ENCODE data around the gene MPP1. TPM values are rescaled to one million over a fixed set of nuclear protein-coding genes. Genes with fewer than 3 reads are reported as not detected.

Gene MPP1
- total RNA-seq, 2 experiments from 2014 or later = 24.1 to 27.6 TPM

DNA sequence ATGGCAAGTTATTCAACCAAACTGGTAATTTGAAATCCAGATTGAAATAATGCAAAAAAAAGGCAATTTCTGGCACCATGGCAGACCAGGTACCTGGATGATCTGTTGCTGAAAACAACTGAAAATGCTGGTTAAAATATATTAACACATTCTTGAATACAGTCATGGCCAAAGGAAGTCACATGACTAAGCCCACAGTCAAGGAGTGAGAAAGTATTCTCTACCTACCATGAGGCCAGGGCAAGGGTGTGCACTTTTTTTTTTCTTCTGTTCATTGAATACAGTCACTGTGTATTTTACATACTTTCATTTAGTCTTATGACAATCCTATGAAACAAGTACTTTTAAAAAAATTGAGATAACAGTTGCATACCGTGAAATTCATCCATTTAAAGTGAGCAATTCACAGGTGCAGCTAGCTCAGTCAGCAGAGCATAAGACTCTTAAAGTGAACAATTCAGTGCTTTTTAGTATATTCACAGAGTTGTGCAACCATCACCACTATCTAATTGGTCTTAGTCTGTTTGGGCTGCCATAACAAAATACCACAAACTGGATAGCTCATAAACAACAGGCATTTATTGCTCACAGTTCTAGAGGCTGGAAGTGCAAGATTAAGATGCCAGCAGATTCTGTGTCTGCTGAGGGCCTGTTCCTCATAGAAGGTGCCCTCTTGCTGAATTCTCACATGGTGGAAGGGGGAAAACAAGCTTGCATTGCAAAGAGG is 4.8 kb upstream of the MPP1 start:
- intact Hi-C loops (cut with DNase I, micrococcal nuclease) = loop anchor here in 1 of 2 experiments (10.0 kb wide), 1 partner anchor 215 kb away; the partner anchor contains the start of genes F8 and FUNDC2
- Mint-ChIP-seq H3K27me3 (peaks cover 5% of the 10 kb centered on the region), H3K4me1 (peaks cover 5% of the 10 kb centered on the region), H3K36me3 (ENCODE audit: low read depth) (no peaks in the 10 kb centered on the region), H3K4me3 (no peak overlapping the region), H3K9me3 (ENCODE audit: low read depth) (no peaks in the 10 kb centered on the region), H3K27ac (no peak overlapping the region)
- DNase-seq = no peak
- peak; percentile 62 for ATAC-seq
- POLR2A ChIA-PET = no interaction called here
- CTCF ChIA-PET = no interaction called here

GRCh38 chrX:154806837-154807501 is 1.7 kb upstream of the MPP1 start:
- no peaks in the 10 kb centered on the region for H3K36me3 Mint-ChIP-seq (ENCODE audit: low read depth)
- DNase-seq (no peak), ATAC-seq (no peak)
- peaks cover 24% of the 10 kb centered on the region for H3K4me1 Mint-ChIP-seq
- H3K27me3 Mint-ChIP-seq = no peaks in the 10 kb centered on the region
- ChIA-PET CTCF (interaction anchor here (0.5 to 1.1 kb wide), 2 partner anchors 15 to 305 kb away, joined by 3 read pairs; no protein-coding TSS in a partner anchor), POLR2A (no interaction called here)
- H3K4me3 Mint-ChIP-seq = no peak overlapping the region
- intact Hi-C loops (cut with DNase I, micrococcal nuclease) = loop anchor here in 1 of 2 experiments (10.0 kb wide), 1 partner anchor 218 kb away; the partner anchor contains the start of genes F8 and FUNDC2
- H3K27ac Mint-ChIP-seq = no peak overlapping the region
- H3K9me3 Mint-ChIP-seq (ENCODE audit: low read depth) = no peaks in the 10 kb centered on the region

GRCh38 chrX:154805696-154806091 is 409 bp upstream of the MPP1 start:
- Mint-ChIP-seq H3K27ac (peak overlapping the region; percentile 80), H3K27me3 (no peaks in the 10 kb centered on the region), H3K9me3 (ENCODE audit: low read depth) (no peaks in the 10 kb centered on the region), H3K4me3 (peak overlapping the region; percentile 78), H3K4me1 (peaks cover 32% of the 10 kb centered on the region), H3K36me3 (ENCODE audit: low read depth) (no peaks in the 10 kb centered on the region)
- DNase-seq (no peak), ATAC-seq (no peak)
- intact Hi-C loops (cut with DNase I, micrococcal nuclease) = loop anchor here (1.0 to 10.0 kb wide), 4 partner anchors 43 to 258 kb away; partner anchors contain the start of genes DKC1 (in 2 of the 2), F8 (in 1 of the 2), FUNDC2 (in 1 of the 2) and IKBKG (in 1 of the 2)
- POLR2A ChIA-PET = no interaction called here
- CTCF ChIA-PET = interaction anchor here (0.7 to 1.0 kb wide), 2 partner anchors 37 to 57 kb away, joined by 3 to 4 read pairs; no protein-coding TSS in a partner anchor

DNA sequence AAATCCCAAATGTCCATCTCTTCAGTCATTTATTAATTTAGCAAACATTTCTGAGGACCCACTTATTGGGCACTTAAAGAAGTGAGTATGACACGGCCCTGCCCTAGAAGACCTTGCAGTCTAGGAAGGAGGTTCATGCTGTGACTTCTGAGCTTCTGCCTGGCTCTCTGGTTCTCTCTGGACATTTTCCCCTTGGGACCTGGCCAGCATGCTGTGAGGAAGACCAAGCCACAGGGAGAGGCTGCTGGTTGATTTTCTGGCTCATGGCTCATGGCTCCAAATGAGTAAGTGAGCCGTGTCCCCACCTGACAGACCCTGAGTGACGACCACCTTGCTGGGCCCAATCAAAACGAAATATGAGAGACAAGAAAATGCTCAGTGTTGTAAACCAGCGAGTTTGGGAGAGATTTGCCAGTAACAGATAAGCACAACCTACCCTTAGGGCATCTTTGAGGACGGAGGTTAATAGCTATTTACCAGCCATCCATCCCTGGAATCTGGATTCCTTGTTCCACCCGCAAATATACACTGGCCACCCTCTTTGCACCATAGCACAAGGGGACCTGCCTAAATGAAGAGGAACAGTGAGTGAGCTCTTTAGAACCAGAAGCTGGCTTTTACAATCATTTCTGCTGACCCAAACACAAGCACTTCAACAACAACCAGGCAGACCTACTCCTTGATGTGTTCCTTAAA is 876 bp downstream of the MPP1 start:
- Mint-ChIP-seq H3K27me3 (no peaks in the 10 kb centered on the region), H3K9me3 (ENCODE audit: low read depth) (no peaks in the 10 kb centered on the region), H3K27ac (peak overlapping the region; percentile 47), H3K4me1 (peaks cover 45% of the 10 kb centered on the region), H3K4me3 (peak overlapping the region; percentile 78), H3K36me3 (ENCODE audit: low read depth) (no peaks in the 10 kb centered on the region)
- ATAC-seq (no peak), DNase-seq (no peak)
- CTCF ChIA-PET = interaction anchor here (0.6 kb wide), 1 partner anchor 707 kb away, joined by 3 read pairs; the partner anchor contains the start of gene MECP2
- POLR2A ChIA-PET = no interaction called here
- intact Hi-C loops (cut with DNase I, micrococcal nuclease) = loop anchor here (1.0 to 10.0 kb wide), 3 partner anchors 42 to 267 kb away; partner anchors contain the start of genes BRCC3 (in 1 of the 2), CMC4 (in 1 of the 2), DKC1 (in 1 of the 2) and F8 (in 1 of the 2)

DNA sequence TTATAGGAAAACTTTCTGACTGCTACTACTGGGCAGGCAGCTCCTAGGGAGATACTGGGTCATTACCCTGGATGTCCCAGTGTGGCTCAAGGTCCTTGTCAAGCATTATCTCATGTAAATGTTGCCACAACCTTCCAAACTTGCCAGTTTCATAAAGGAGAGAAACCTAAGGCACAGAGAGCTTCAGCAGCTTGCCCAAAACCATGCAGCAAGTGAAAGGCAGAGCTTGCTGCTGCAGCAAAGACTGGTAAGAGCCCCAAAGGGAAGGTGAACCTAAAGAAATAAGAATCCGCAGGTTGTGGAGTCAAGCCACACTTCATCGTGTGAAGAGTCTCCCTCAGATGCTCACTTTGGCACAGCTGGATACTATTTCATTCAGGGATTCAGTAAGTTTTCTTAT is 2.3 kb downstream of the MPP1 start:
- no peaks in the 10 kb centered on the region for H3K9me3 Mint-ChIP-seq (ENCODE audit: low read depth)
- no peak overlapping the region for H3K4me3 Mint-ChIP-seq
- peaks cover 54% of the 10 kb centered on the region for H3K4me1 Mint-ChIP-seq
- ChIA-PET CTCF (no interaction called here), POLR2A (no interaction called here)
- intact Hi-C loops (cut with DNase I, micrococcal nuclease) = loop anchor here in 1 of 2 experiments (10.0 kb wide), 1 partner anchor 222 kb away; the partner anchor contains the start of genes F8 and FUNDC2
- H3K27me3 Mint-ChIP-seq = no peaks in the 10 kb centered on the region
- DNase-seq (no peak), ATAC-seq (no peak)
- no peak overlapping the region for H3K27ac Mint-ChIP-seq
- no peaks in the 10 kb centered on the region for H3K36me3 Mint-ChIP-seq (ENCODE audit: low read depth)

DNA sequence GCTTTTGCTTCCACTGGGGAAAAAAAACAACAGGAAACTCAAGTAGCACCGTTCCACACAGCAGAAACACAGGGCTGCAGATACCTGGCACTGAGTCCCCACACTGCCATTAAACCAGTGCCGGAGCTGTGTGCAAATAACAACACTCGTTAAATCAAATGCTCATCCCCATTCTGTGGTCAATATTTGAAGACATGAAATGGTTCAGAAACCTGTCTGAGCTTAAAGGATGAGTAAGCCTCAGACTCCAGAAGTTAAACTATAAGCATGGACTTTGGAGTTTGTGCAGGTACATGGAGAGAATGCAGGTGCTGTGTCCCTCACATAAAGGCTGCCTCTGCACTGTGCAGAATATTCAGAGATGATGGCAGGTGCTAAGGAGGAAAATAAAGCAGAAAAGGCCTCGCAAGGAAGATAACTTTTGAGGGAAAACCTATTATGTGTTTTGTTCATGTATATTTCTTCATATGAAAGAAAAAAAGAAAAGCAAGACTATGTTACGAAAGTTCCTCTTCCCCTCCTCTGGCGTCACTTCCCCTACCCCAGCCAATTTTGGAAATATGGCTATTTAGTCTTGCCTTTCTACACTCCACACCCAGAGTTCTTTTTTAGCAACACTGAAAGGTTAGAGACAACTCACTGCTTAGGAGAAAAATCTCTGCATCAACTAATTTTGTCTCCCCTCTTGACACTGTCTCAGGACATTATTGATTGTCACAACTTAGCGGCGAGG is 4.6 kb downstream of the MPP1 start:
- H3K27ac Mint-ChIP-seq = peak overlapping the region; percentile 74
- no peaks in the 10 kb centered on the region for H3K27me3 Mint-ChIP-seq
- CTCF ChIA-PET = interaction anchor here (0.7 kb wide), 1 partner anchor 1358 kb away, joined by 3 read pairs; no protein-coding TSS in a partner anchor
- DNase-seq (no peak), ATAC-seq (no peak)
- POLR2A ChIA-PET = no interaction called here
- intact Hi-C loops (cut with DNase I, micrococcal nuclease) = loop anchor here in 1 of 2 experiments (10.0 kb wide), 1 partner anchor 224 kb away; the partner anchor contains the start of genes F8 and FUNDC2
- no peaks in the 10 kb centered on the region for H3K36me3 Mint-ChIP-seq (ENCODE audit: low read depth)
- peaks cover 52% of the 10 kb centered on the region for H3K4me1 Mint-ChIP-seq
- H3K4me3 Mint-ChIP-seq = peak overlapping the region; percentile 40
- no peaks in the 10 kb centered on the region for H3K9me3 Mint-ChIP-seq (ENCODE audit: low read depth)

GRCh38 chrX:154799556-154800348 is 5.5 kb downstream of the MPP1 start:
- Mint-ChIP-seq H3K4me3 (peak overlapping the region; percentile 37), H3K27ac (peak overlapping the region; percentile 90), H3K4me1 (peaks cover 52% of the 10 kb centered on the region), H3K9me3 (ENCODE audit: low read depth) (no peaks in the 10 kb centered on the region), H3K36me3 (ENCODE audit: low read depth) (no peaks in the 10 kb centered on the region), H3K27me3 (no peaks in the 10 kb centered on the region)
- ChIA-PET CTCF (interaction anchor here (0.7 kb wide), 1 partner anchor 68 kb away, joined by 3 read pairs; no protein-coding TSS in a partner anchor), POLR2A (interaction anchor here (1.1 to 1.2 kb wide), 2 partner anchors 15 to 35 kb away, joined by 3 read pairs; no protein-coding TSS in a partner anchor)
- intact Hi-C loops (cut with DNase I, micrococcal nuclease) = loop anchor here in 1 of 2 experiments (1.0 to 10.0 kb wide), 2 partner anchors 37 to 225 kb away; partner anchors contain the start of genes DKC1, F8 and FUNDC2
- no peak for ATAC-seq
- DNase-seq = no peak

DNA sequence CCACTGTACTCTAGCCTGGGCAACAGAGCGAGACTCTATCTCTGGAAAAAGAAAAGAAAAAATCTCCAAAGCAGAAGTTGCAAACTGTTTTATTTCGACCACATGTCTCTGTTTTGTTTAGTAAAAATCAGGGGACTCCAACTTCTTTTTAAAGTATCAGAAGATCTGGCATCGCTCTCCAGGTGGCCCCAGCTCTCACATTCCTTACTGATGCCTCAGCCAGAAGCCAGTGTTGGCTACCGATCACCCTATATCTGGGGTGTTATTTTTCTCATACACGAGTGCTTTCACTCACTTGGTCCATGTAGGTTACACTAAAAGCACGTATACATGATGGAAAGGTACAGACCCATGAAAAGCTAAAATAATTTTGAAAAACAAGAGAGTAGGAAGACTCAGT is 8.3 kb downstream of the MPP1 start:
- no peak for ATAC-seq
- CTCF ChIA-PET = no interaction called here
- DNase-seq = no peak
- no peak overlapping the region for H3K4me3 Mint-ChIP-seq
- H3K36me3 Mint-ChIP-seq (ENCODE audit: low read depth) = no peaks in the 10 kb centered on the region
- no peak overlapping the region for H3K27ac Mint-ChIP-seq
- no peaks in the 10 kb centered on the region for H3K27me3 Mint-ChIP-seq
- intact Hi-C loops (cut with DNase I, micrococcal nuclease) = no loop called here
- H3K4me1 Mint-ChIP-seq = peaks cover 34% of the 10 kb centered on the region
- POLR2A ChIA-PET = interaction anchor here (0.6 kb wide), 1 partner anchor 34 kb away, joined by 4 read pairs; the partner anchor contains the start of gene DKC1
- H3K9me3 Mint-ChIP-seq (ENCODE audit: low read depth) = no peaks in the 10 kb centered on the region

DNA sequence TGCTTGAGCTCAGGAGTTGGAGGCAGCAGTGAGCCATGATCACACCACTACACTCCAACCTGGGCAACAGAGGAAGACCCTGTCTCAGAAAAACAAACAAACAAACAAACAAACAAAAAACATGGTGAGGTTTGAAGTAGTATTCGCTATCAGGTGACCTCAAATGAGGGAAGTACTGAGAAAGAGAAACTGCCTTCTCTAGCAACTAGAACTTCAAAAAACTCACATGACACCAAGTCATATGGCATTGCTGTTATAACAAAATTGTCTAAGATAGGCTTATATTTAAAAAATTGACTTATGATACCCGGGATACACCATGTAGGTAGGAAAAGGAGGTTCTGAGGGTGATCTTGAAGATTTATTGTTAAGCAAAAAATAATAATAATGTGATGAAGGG is 10.3 kb downstream of the MPP1 start:
- Mint-ChIP-seq H3K4me1 (peaks cover 18% of the 10 kb centered on the region), H3K36me3 (ENCODE audit: low read depth) (peaks cover 5% of the 10 kb centered on the region), H3K4me3 (no peak overlapping the region), H3K27me3 (no peaks in the 10 kb centered on the region), H3K9me3 (ENCODE audit: low read depth) (no peaks in the 10 kb centered on the region), H3K27ac (no peak overlapping the region)
- DNase-seq = no peak
- intact Hi-C loops (cut with DNase I, micrococcal nuclease) = no loop called here
- POLR2A ChIA-PET = no interaction called here
- ATAC-seq = no peak
- CTCF ChIA-PET = interaction anchor here (0.6 to 1.2 kb wide), 2 partner anchors 11 to 105 kb away, joined by 3 read pairs; no protein-coding TSS in a partner anchor
